Naive thymus-derived CD4-positive, alpha-beta T cell (primary cell): Measurements from ENCODE around the gene VPS26B. TPM values are rescaled to one million over a fixed set of nuclear protein-coding genes. Genes with fewer than 3 reads are reported as not detected.
"Not testable (repeated sequence)": the region's sequence is repeated elsewhere in the genome, so short reads cannot be mapped to it uniquely, and the experiment has no call there.

Source experiments
- ATAC-seq: fragments of 150-1000 bp; cut with Tn5 transposase; 2 replicates; pipeline ENCODE4 v1.10.0; 2021; ENCODE audit warnings: mild to moderate bottlenecking, moderate library complexity
- CTCF ChIA-PET: fragments of 350-600 bp; sonication (Branson Sonifier 250); formaldehyde crosslinking; loops from one replicate; lab custom pipeline; 2021; ENCODE audit warnings: antibody characterized with exemption; lab: Charles Lee
- POLR2A ChIA-PET: fragments of 350-600 bp; sonication (Branson Sonifier 250); formaldehyde crosslinking; loops from one replicate; lab custom pipeline; 2021; ENCODE audit warnings: antibody characterized with exemption, inconsistent platforms; lab: Charles Lee
- DNase-seq, 9 donors: peaks; one replicate each; pipeline versions ENCODE4 v3.0.0 to v3.0.0-alpha.2; 2020 to 2022; ENCODE audit warnings: mixed read lengths in 1 of 9
- H3K27ac ChIP-seq: one replicate; pipeline ENCODE4 v1.7.0; 2013; ENCODE audit warnings: mild to moderate bottlenecking, low read depth, low read length, moderate library complexity
- H3K27me3 ChIP-seq, 2 donors: one replicate each; pipeline ENCODE4 v1.7.0; 2013; ENCODE audit warnings: low read length in 2 of 2, mild to moderate bottlenecking in 2 of 2, moderate library complexity in 2 of 2; ENCODE audit not compliant: control insufficient read depth in 2 of 2, insufficient read depth in 2 of 2
- H3K36me3 ChIP-seq, 3 experiments: 1 replicate in 2 of 3; 2 replicates in 1 of 3; pipeline ENCODE4 v1.7.0; 2013; ENCODE audit warnings: low read length in 3 of 3, mild to moderate bottlenecking in 3 of 3, moderate library complexity in 1 of 3; ENCODE audit not compliant: insufficient read depth in 3 of 3, control insufficient read depth in 2 of 3
- H3K4me1 ChIP-seq, 2 donors: one replicate each; pipeline ENCODE4 v1.7.0; 2013; ENCODE audit warnings: low read length in 2 of 2, mild to moderate bottlenecking in 2 of 2, moderate library complexity in 1 of 2; ENCODE audit not compliant: control insufficient read depth in 2 of 2, insufficient read depth in 2 of 2
- H3K4me3 ChIP-seq: 2 replicates; pipeline ENCODE4 v1.7.0; 2013; ENCODE audit warnings: mild to moderate bottlenecking, low read length
- H3K9me3 ChIP-seq, 3 experiments: 1 replicate in 2 of 3; 2 replicates in 1 of 3; pipeline ENCODE4 v1.7.0; 2013; ENCODE audit warnings: low read length in 3 of 3; ENCODE audit not compliant: control insufficient read depth in 2 of 3
- H3K27ac Mint-ChIP-seq, 9 donors: one replicate each; pipeline ENCODE4 v1.8.0; 2020 to 2022; ENCODE audit warnings: mixed read lengths in 9 of 9, mild to moderate bottlenecking in 8 of 9, moderate library complexity in 5 of 9, inconsistent platforms in 2 of 9
- H3K27me3 Mint-ChIP-seq, 5 donors: one replicate each; pipeline ENCODE4 v1.8.0; 2021 to 2022; ENCODE audit warnings: mixed read lengths in 5 of 5, mild to moderate bottlenecking in 1 of 5
- H3K36me3 Mint-ChIP-seq, 5 donors: one replicate each; pipeline ENCODE4 v1.8.0; 2020 to 2022; ENCODE audit warnings: mixed read lengths in 5 of 5, mild to moderate bottlenecking in 3 of 5, inconsistent platforms in 1 of 5
- H3K4me1 Mint-ChIP-seq, 7 donors: one replicate each; pipeline ENCODE4 v1.8.0; 2020 to 2022; ENCODE audit warnings: mixed read lengths in 7 of 7, mild to moderate bottlenecking in 3 of 7, inconsistent platforms in 1 of 7
- H3K4me3 Mint-ChIP-seq, 10 donors: one replicate each; pipeline ENCODE4 v1.8.0; 2020 to 2022; ENCODE audit warnings: mild to moderate bottlenecking in 10 of 10, mixed read lengths in 10 of 10, moderate library complexity in 6 of 10, inconsistent platforms in 2 of 10
- H3K9me3 Mint-ChIP-seq, 11 donors: one replicate each; pipeline ENCODE4 v1.8.0; 2020 to 2022; ENCODE audit warnings: mixed read lengths in 11 of 11, mild to moderate bottlenecking in 4 of 11, inconsistent platforms in 1 of 11, moderate library complexity in 1 of 11
- intact Hi-C, 2 donors: fragments of 100-400 bp; cut with micrococcal nuclease; formaldehyde crosslinking; loops; one replicate each; pipeline ENCODE4 v1.15.1; 2023
- polyA plus RNA-seq, 2 donors: library from polyadenylated mRNA; unstranded; fragments of 300-500 nt; fragmentation: Illumina TruSeq; gene quantifications; one replicate each; pipeline ENCODE4 v1.2.3, GENCODE V29; 2021
- total RNA-seq, 6 experiments: library from RNA in 5 of 6; stranded (reverse) in 5 of 6; gene quantifications; 1 replicate in 5 of 6; 2 replicates in 1 of 6; pipeline ENCODE4 v1.2.3 and lab custom pipeline; 2021 to 2026

VPS26B gene
- total and polyA plus RNA-seq, 7 experiments from 2014 or later, result 42.6 to 69.2 (median 59.1) TPM

GRCh38 chr11:134276396-134277182 lies 52.1 kb downstream of the VPS26B start:
- Histone ChIP-seq H3K4me3 (peak overlapping the region; percentile 93), H3K36me3 (no peaks in the 10 kb centered on the region), H3K27me3 (no peaks in the 10 kb centered on the region), H3K27ac (no peak overlapping the region), H3K9me3 (no peaks in the 10 kb centered on the region), H3K4me1 (peaks cover 19 to 27% of the 10 kb centered on the region in 2 donors)
- Mint-ChIP-seq H3K27me3 (peaks cover 0 to 11% (median 4%) of the 10 kb centered on the region in 5 donors), H3K4me1 (peaks cover 23 to 47% (median 42%) of the 10 kb centered on the region in 7 donors), H3K27ac (peak overlapping the region in 6 of 9 donors; percentile 69 to 94 (median 93)), H3K36me3 (peaks cover 0 to 23% (median 0%) of the 10 kb centered on the region in 5 donors), H3K4me3 (peak overlapping the region; percentile 87 to 99 (median 95)), H3K9me3 (peaks cover 0 to 6% (median 0%) of the 10 kb centered on the region in 11 donors)
- intact Hi-C loops, result loop anchor here (1.0 to 5.0 kb wide), 10 partner anchors 14 to 329 kb away; partner anchors contain the start of genes GLB1L2 (in 2 of the 2), ACAD8 (in 1 of the 2), IGSF9B (in 1 of the 2) and JAM3 (in 1 of the 2)
- peak in 3 of 9 donors; percentile 5 to 50 (median 5) for DNase-seq
- ChIA-PET POLR2A (interaction anchor here (0.7 to 3.0 kb wide), 9 partner anchors 15 to 82 kb away, joined by 3 to 22 read pairs (median 4); partner anchors contain the start of genes ACAD8, GLB1L2, NCAPD3 and THYN1), CTCF (interaction anchor here (0.8 to 1.4 kb wide), 11 partner anchors 13 to 71 kb away, joined by 3 to 7 read pairs (median 3); partner anchors contain the start of genes NCAPD3 and VPS26B)
- ATAC-seq, result peak; percentile 23

- peaks cover 22 to 43% (median 39%) of the 10 kb centered on the region in 7 donors for H3K4me1 Mint-ChIP-seq
- H3K4me1 ChIP-seq, result peaks cover 19 to 27% of the 10 kb centered on the region in 2 donors
- POLR2A ChIA-PET, result no interaction called here
Observed at GRCh38 chr11:134277183-134278001, 52.9 kb downstream of the VPS26B start.

GRCh38 chr11:134278356-134278755 lies 53.9 kb downstream of the VPS26B start:
- Histone ChIP-seq H3K4me1 (peaks cover 18 to 20% of the 10 kb centered on the region in 2 donors), H3K9me3 (no peaks in the 10 kb centered on the region), H3K27ac (no peak overlapping the region), H3K27me3 (no peaks in the 10 kb centered on the region), H3K36me3 (no peaks in the 10 kb centered on the region), H3K4me3 (no peak overlapping the region)
- Mint-ChIP-seq H3K36me3 (peaks cover 0 to 21% (median 0%) of the 10 kb centered on the region in 5 donors), H3K4me3 (no peak overlapping the region), H3K27me3 (peaks cover 0 to 11% (median 4%) of the 10 kb centered on the region in 5 donors), H3K4me1 (peaks cover 16 to 34% (median 30%) of the 10 kb centered on the region in 7 donors), H3K9me3 (peaks cover 0 to 6% (median 0%) of the 10 kb centered on the region in 11 donors), H3K27ac (no peak overlapping the region)
- no peak for ATAC-seq
- POLR2A ChIA-PET, result interaction anchor here (2.1 kb wide), 1 partner anchor 54 kb away, joined by 5 read pairs; the partner anchor contains the start of gene VPS26B
- intact Hi-C loops, result loop anchor here (5.0 kb wide), 4 partner anchors 36 to 331 kb away; partner anchors contain the start of genes IGSF9B (in 1 of the 2) and JAM3 (in 1 of the 2)
- DNase-seq, result no peak
- CTCF ChIA-PET, result interaction anchor here (1.7 kb wide), 1 partner anchor 16 kb away, joined by 4 read pairs; no protein-coding TSS in a partner anchor

More at GRCh38 chr11:134277183-134278001, 52.9 kb downstream of the VPS26B start:
- H3K27me3 Mint-ChIP-seq, result peaks cover 0 to 11% (median 4%) of the 10 kb centered on the region in 5 donors
- ATAC-seq (no peak), DNase-seq (no peak)
- peaks cover 0 to 21% (median 0%) of the 10 kb centered on the region in 5 donors for H3K36me3 Mint-ChIP-seq
- no peaks in the 10 kb centered on the region for H3K9me3 ChIP-seq
- CTCF ChIA-PET, result interaction anchor here (0.6 to 1.0 kb wide), 3 partner anchors 15 to 133 kb away, joined by 3 read pairs; partner anchors contain the start of gene NCAPD3
- no peak overlapping the region for H3K27ac ChIP-seq
- intact Hi-C loops, result loop anchor here (5.0 kb wide), 4 partner anchors 35 to 330 kb away; partner anchors contain the start of genes IGSF9B (in 1 of the 2) and JAM3 (in 1 of the 2)
- peak overlapping the region; percentile 81 to 94 (median 88) for H3K4me3 Mint-ChIP-seq
- peaks cover 0 to 6% (median 0%) of the 10 kb centered on the region in 11 donors for H3K9me3 Mint-ChIP-seq
- H3K4me3 ChIP-seq, result no peak overlapping the region
- peak overlapping the region in 4 of 9 donors; percentile 62 to 89 (median 74) for H3K27ac Mint-ChIP-seq
- no peaks in the 10 kb centered on the region for H3K36me3 ChIP-seq
- H3K27me3 ChIP-seq, result no peaks in the 10 kb centered on the region

GRCh38 chr11:134281635-134282034 lies 57.2 kb downstream of the VPS26B start:
- H3K9me3 Mint-ChIP-seq, H3K36me3 ChIP-seq, H3K4me1 ChIP-seq, DNase-seq, POLR2A ChIA-PET, intact Hi-C loops, CTCF ChIA-PET, H3K27ac ChIP-seq, H3K27ac Mint-ChIP-seq, H3K4me3 ChIP-seq, ATAC-seq, H3K9me3 ChIP-seq, H3K27me3 ChIP-seq, H3K27me3 Mint-ChIP-seq, H3K4me3 Mint-ChIP-seq: not testable (repeated sequence)
- Mint-ChIP-seq H3K4me1 (peaks cover 0 to 15% (median 5%) of the 10 kb centered on the region in 7 donors), H3K36me3 (peaks cover 0 to 18% (median 0%) of the 10 kb centered on the region in 5 donors)

- Histone ChIP-seq H3K36me3 (no peaks in the 10 kb centered on the region), H3K4me3 (no peak overlapping the region), H3K9me3 (no peaks in the 10 kb centered on the region), H3K4me1 (no peaks in the 10 kb centered on the region), H3K27me3 (no peaks in the 10 kb centered on the region), H3K27ac (no peak overlapping the region)
- no peak overlapping the region for H3K4me3 Mint-ChIP-seq
- H3K27ac Mint-ChIP-seq, result no peak overlapping the region
- peaks cover 0 to 6% (median 0%) of the 10 kb centered on the region in 11 donors for H3K9me3 Mint-ChIP-seq
- DNase-seq (no peak), ATAC-seq (no peak)
- peaks cover 0 to 12% (median under 1%) of the 10 kb centered on the region in 7 donors for H3K4me1 Mint-ChIP-seq
- intact Hi-C loops, result no loop called here
- H3K36me3 Mint-ChIP-seq, result peaks cover 0 to 15% (median 0%) of the 10 kb centered on the region in 5 donors
- POLR2A ChIA-PET, result no interaction called here
- H3K27me3 Mint-ChIP-seq, result peaks cover 0 to 5% (median under 1%) of the 10 kb centered on the region in 5 donors
- CTCF ChIA-PET, result interaction anchor here (0.7 kb wide), 1 partner anchor 27 kb away, joined by 4 read pairs; no protein-coding TSS in a partner anchor
Observed at GRCh38 chr11:134282121-134283045, 57.9 kb downstream of the VPS26B start.
